Stimulated activated CD4-positive, alpha-beta T cell treated with anti-CD3 and anti-CD28 coated beads, Interleukin-4, amount 100 ng/mL, for 24 hours (primary cell): ENCODE results near the gene PDXK.

Experiments
- DNase-seq: peaks from one replicate; pipeline ENCODE4 v3.0.0-alpha.2; 2020

The PDXK gene

DNA sequence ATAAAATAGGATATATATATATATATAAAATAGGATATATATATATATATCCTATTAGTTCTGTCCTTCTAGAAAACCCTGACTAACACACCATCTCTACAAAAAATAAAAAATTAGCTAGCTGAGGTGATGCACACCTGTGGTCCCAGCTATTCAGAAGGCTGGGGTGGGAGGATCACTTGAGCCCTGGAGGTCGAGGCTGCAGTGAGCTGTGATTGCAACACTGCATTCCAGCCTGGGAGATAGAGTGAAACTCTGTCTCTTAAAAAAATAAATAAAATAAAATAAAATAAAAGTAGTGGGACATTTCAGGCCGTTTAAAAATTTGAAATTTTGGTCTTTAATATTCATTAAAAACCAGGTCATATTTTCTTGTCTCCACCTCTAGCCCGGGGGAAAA lies 66.2 kb downstream of the PDXK start:
- DNase-seq: no peak

DNA sequence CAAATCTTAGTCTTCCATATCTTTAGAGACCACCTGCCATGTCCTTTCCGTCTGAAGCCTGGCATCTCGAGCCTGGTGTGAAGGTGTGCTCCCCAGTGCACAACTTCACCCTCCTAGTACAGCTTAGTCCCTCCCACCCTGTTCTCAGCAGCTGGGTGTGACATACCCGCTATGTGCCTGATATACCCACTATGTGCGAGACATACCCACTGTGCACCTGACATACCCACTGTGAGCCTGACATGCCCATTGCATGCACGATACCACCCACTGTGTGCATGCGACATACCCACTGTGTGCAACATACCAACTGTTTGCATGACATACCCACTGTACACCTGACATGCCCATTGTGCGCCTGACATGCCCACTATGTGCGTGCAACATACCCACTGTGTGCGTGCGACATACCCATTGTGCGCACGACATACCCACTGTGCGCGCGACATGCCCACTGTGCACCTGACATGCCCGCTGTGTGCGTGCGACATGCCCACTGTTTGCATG lies 67.4 kb downstream of the PDXK start:
- DNase-seq: no peak

DNA sequence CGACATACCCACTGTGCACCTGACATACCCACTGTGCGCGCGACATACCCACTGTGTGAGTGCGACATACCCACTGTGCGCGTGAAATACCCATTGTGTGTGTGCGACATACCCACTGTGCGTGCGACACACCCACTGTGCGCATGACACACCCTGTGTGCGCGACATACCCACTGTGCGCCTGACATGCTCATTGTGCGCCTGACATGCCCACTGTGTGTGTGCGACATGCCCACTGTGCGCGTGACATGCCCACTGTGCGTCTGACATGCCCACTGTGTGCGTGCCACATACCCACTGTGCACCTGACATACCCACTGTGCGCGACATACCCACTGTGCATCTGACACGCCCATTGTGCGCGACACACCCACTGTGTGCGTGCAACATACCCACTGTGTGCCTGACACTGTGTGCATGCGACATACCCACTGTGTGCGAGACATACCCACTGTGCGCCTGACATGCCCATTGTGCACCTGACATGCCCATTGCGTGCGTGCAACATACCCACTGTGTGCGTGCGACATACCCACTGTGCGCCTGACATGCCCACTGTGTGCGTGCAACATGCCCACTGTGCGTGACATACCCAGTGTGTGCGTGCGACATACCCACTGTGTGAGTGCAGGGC lies 68.0 kb downstream of the PDXK start:
- DNase-seq: no peak

DNA sequence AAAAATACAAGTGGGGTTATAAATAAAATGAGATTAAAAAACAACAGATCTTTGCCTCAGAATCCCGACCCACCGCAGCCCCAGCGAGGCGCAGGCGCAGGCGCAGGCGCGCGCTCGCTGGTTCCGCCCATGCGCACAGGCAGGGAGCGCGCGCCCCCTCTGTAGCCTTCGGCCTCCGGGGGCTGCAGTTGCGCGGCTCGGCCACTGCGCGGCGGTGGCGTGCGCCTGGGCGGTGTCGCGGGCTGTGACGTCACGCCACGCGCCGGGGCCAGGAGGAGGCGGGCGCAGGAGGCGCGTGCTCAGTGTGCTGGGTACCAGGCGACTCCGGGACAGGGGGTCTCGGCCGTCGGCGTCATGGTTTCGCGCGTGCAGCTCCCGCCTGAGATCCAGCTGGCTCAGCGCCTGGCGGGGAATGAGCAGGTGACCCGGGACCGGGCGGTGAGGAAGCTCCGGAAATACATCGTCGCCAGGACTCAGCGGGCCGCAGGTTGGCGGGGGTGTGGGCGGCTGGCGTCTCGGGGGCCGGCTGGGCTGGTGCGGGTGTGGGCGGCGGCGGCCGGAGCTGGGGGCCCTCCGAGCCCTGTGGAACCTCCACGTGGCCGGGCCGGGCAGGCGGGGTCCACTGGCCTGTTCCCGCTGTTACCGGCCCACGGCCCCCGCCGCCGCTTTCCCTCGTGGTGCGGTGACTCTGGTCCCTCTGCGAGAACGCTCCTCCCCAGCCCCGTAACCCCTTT lies 70.5 kb downstream of the PDXK start, which contains the start of gene RRP1:
Gene RRP1, plus strand, starts transcription at position 302 of the 734 bp plus-strand sequence. Its CDS starts 53 bp downstream, at position 355.
- DNase-seq: peak; percentile 93

DNA sequence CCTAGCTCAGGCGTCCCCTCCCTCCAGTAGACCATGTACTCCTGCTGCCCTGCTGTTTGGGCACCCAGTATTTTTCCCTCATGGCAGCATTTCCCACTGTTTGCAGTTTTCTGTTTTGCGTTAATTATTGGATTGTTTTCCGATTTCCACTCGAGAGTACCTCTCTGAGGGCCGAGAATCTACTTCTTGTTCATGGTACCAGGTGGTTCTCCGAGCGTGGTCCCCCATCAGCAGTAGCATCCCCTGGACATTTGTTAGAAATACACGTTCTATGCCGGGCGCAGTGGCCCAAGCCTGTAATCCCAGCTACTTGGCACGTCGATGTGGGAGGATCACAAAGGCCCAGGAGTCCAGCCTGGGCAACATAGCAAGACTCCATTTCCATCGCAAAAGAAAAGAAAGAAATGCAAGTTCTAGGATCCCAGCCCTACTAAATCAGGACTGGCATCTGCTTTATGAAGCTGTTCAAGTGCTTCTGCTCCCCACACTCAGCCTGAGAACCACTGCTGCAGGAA lies 71.1 kb downstream of the PDXK start:
- DNase-seq: no peak

DNA sequence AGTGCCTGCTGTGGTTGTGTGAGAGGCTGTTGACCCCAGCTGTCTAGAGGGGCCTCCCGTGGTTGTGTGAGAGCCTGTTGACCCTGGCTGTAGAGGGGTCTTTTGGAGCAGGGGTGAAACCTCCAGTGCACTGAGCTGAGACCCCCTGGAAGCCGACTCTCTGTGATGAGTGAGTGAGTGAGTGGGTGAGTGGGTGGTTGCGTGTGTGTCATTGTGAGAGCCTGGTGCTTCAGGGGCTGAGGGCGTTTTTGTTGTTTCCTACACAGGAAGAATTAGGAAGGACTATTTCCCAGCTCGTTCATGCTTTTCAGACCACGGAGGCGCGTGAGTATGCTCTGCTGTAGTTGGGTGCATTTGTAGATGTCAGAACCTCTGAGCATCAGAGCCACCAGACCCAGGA lies 73.5 kb downstream of the PDXK start:
- DNase-seq: no peak

DNA sequence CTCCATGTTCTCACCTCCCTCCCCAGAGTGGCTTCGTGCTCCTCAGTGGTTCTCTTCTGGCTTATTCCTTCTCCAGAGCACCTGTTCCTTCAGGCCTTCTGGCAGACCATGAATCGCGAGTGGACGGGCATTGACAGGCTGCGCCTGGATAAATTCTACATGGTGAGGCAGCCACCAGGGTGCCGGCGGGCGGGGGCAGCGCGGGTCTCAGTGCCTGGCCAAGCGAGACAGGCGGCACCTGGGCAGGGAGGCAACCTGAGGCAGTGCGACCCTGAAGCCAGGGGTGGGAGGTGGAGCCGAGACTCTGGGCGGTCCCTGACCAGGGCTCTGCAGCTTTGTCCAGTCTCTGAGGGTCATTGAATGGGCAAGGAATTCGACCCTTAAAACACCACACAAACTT lies 74.3 kb downstream of the PDXK start:
- no peak for DNase-seq

DNA sequence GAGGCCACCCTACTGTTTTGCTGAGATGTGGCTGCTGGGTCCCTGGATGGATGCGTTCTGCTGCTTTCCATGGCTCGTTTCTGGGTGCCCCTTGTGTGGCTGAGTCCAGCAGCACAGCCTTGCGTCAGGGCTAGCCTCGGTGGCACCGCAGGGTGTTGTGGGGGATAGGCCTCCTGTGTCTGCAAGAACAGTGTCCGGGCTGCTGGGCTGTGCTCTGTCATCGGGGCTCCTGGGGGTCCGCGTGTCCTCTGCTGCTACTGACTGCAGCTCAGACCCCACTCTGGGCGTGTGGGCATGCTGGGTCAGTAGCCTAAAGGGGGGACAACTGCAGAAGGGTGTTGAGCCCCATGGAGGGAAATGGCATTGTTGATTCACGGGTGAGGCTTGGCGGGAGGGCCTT lies 75.4 kb downstream of the PDXK start:
- no peak for DNase-seq

DNA sequence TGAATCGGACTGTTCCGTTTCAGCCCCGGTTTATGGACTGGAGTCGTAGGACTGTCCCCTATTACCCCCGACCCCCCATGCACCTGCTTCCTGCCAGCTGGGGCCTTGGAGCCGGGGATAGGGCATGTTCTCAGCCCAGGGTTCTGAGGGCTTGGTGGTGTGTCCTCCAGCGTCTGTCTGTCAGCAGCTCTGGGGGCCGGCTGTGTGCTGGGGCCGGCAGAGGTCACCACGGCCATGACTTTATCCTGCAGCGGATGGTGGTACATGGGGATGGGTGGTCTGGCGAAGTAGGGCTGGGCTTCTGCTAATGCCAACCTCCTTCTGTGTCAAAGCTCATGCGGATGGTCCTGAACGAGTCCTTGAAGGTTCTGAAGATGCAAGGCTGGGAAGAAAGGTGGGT lies 75.9 kb downstream of the PDXK start:
- no peak for DNase-seq

DNA sequence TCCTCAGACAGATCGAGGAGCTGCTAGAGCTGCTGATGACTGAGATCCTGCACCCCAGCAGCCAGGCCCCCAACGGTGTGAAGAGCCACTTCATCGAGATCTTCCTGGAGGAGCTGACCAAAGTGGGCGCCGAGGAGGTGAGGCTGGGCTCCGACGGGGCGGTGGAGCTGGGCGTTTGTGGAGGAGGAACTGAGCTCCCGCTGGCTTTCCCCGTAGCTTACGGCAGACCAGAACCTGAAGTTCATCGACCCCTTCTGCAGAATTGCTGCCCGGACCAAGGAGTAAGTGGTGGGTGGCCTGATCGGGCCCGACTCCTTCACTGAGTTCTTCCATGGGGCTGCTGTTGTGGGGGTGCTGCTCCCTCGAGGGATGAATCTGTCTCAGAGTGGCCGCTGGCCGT lies 78.5 kb downstream of the PDXK start:
- DNase-seq: no peak

DNA sequence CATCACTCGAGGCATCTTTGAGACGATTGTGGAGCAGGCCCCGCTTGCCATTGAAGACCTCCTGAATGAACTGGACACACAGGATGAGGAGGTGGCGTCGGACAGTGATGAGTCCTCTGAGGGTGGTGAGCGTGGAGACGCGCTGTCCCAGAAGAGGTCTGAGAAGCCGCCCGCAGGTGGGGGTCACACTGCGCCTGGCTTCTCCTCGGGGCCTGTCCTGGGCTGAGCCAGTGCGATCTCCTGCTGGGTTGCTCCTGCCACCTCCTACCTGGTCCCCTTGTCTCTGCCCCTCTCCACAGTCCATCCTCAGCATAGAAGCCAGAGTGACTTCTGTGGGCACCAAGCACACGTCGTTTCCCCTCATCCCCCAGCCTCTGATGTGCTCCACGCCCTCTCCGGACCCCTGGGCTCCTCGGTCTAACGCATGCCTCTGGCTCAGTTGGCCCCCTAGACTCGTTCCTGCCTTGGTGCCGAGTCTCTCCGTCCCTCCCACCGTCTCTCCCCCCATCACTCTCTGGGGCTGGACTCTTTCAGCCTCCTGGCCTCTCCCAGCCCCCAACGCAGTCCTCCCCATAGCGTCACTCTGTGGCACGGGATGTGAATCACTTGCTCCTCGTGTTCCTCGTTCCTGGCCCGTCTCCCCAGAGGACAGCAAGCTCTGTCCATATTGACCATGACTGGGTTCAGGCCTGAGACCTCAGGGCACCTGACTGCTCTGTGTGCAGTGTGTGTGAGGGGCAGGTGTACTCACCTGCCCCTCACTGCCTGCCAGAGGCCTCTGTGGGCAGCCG lies 79.2 kb downstream of the PDXK start:
- no peak for DNase-seq

DNA sequence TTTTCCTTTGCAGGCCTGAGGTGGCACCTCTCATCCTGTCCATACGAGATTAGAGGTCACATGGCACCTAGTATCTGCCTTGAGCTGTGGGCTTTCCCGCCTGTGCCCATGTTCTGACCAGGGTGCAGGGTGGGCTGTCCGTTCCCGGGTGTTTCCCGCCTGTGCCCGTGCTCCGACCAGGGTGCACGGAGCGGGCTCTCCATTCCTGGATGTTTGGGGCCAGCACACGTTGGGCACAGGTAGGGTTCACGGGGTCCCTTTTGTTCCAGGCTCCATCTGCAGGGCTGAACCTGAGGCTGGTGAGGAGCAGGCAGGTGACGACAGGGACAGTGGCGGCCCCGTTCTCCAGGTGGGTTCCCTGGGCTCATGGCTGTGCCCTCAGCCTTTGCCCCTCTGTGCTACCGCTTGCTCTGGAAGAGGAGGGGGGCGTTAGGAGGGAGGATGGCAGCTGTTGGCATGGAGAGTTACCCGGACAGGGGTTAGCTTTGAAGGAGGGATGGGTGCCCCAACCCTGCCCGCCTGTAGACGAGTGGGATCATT lies 80.4 kb downstream of the PDXK start:
- DNase-seq: no peak

DNA sequence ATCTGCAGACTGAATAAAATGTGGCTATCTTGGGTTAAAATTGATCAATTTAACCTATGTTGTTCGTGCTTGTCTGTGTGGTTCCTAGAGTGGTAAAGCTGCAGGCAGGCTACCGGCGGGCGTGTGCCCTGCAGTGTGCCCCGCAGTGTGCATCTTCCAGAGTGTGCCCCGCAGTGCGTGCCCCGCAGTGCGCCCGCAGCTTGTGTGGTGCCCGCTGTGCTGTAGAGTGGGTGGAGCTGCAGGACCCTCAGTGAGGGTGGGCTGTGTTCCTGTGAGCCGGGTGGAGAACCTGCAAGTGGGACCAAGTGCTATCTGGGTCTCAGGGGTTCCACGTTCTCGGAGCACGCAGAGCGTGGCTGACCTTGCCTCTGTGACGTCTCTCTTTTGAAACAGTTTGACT lies 81.2 kb downstream of the PDXK start:
- no peak for DNase-seq

DNA sequence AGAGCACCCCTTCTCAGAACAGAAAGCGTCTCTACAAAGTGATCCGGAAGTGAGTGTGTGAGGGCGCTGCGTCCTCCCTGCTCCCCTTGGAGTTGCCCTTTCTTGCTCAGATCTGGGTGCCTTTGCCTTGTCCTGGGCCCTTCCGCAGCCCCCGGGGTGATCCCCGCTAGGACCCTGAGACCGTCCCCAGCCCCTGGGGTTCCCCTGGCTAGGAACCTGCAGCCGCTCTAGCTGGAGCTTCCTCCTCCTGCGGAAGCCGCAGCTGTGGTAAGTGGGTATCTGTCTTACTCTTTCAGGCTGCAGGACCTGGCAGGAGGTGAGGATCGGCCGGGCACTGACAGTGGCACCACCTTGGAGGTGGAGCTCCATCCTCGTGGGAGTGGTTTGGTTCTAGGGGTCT lies 81.6 kb downstream of the PDXK start:
- no peak for DNase-seq

DNA sequence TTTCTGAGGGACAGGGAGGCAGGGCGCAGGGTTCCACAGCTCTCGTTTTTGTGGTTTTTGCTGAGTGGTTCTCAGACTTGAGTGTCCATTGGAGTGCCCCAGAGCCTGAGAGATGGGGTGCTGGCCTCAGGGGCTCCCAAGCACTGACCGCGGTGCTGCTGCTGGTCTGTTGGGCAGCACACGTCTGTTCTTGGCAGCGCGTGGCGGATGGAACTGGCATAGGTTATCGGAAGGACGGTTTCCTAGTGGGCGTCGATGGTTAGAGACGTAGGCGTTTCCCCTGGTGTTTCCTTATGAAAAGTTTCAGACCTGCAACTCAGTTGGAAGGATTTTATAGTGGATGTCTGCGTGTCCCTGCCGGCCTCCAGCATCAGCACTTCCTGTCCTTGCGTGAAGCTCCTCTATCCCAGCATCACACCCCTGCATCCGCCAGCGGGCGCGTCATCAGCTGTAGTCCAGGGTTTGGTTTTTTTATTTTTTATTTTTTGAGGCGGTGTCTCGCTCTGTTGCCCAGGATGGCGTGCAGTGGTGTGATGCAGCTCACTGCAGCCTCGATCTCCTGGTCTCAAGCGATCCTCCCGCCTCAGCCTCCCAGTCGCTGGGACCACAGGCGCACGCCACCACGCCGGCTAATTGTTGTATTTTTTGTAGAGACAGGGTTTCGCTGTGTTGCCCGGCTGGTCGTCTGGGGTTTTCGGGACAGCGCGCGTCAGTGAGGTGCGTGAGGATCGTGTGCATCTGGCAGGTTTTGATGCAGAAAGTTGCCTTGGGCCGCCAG lies 82.3 kb downstream of the PDXK start:
- no peak for DNase-seq

DNA sequence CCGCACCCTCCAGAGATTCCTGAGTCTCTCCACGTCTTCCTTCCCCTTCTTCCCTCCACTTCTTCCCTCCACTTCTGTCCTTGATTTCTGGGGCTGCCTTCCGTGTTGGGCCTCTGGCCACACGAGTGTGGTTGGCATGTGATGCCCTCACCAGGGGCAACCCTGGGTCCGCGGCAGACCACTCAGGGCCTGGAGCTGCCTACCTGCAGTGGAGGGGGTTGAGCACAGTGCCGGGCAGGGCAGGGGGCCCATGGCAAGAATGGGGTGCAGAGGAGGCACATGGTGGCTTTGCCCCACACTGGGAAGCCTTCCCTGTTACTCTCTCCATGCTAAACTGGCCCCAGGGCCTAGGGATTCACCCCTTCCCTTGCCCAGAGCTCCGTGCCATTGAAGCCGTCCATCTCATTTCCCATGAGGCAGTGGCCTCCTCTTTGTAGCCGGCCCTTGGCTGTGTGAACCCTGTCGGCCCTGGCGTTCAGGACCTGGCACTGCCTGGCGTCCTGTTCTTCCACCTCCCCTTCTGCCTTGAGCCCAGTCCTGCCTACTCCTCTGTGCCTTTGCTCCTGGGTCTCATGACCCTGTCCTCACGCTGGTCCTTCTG lies 83.9 kb downstream of the PDXK start:
- no peak for DNase-seq

DNA sequence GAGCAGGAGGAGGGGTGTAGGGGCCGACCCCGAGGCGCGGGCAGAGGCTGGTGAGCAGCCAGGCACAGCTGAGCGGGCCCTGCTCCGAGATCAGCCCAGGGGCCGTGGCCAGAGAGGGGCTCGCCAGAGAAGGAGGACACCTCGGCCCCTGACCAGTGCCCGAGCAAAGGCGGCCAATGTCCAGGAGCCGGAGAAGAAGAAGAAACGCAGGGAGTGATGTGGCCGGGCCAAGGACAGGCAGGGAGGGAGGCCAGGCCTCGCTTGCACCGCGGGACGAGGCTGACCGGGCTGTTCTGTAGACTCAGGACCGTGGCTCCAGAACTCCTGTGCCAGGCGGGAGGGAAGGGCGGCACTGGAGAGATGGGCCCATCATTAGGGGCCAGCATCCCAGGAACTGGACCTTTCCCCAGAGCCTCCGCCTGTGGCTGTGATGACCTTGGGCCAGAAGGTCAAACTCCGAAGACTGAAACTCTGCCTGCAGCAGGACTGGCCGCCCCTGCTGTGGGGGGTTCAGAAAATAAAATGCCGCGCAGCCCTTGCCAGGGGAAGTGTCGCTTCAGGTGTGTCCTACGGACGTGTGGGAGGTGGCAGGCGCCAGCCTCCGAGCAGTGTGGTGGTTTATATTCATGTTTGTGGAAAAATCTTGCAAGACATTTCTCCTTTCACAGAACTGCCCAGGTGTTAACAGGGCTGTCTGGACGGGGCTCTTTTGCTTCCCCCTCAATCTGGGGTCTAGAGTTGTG lies 84.8 kb downstream of the PDXK start:
- no peak for DNase-seq

DNA sequence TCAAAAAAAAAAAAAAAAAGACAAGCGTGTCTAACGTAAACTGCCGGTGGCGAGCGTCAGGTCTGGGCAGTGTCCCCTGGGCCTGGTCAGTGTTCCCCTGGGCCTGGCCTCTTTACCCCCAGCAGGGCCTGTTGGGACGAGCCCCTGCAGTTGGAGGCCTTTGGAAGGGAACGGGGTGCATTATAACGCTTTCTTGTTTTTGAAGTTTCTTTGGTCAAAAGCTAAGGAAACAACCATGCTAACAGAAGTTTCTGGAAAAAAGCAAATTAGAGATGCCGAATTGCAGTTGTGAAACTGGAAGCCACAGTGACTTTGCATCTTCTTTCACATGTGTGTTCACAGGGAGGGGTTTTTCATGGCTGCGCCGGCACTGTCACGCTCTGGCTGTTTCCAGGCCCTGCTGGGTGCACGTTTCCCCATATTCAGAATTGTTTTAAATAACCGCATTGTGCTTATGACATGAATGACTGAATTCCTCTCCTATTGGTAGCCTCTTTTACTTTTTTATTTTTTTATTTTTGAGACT lies 86.4 kb downstream of the PDXK start:
- DNase-seq: no peak

DNA sequence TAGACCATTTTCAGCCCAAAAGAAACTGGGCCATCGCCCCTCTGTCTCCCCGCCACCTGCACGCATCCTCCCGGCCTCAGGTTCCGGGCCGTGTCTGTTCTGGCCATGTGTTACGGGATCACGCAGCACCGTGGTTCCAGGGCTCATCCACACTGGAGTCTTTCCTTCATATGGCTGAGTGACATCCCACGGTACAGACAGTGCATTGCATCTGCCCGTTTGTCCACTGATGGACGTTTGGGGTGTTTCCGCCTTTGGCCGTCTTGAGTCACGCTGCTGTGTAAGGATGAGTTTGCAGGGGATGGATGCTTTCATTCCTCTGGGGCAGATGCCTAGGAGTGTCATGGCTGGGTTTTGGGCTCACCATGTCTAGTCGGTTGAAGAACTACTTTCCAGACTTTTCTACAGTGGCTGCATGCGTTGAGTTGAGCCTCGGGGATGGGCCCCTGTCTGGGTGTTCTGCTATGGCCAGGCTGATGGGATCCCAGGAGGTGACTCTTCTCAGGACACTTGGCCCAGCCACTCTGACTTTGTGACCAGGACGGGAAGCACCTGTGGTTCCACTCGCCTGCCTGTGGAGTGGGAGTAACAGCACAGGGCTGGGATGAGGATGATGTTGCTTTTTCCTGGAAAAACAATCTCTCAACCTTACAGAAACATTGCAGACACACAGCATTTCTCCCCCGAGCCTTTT lies 87.2 kb downstream of the PDXK start:
- DNase-seq: no peak

DNA sequence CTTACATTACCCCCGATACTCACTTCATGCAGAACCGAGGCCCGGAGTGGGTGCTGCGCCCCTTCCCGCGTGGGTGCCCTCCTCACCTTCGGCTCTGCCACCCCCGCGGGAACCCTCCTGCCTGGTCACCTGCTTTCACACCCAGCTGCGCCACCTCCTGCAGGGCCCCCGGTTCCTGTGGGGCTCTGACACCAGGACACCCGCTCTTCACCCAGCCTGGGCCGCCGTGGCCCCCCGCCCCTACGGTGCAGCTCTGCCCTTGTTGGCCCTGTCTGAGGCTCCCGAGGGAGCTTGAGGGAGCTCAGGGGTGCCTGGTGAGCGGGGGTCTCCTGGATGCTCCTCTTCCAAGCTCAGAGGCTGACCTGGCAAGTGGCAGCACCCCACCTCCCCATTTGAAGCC lies 89.4 kb downstream of the PDXK start:
- no peak for DNase-seq
